EH (cell line): ENCODE results near the gene CT47B1.
"Not testable (repeated sequence)": the region's sequence is repeated elsewhere in the genome, so short reads cannot be mapped to it uniquely, and the experiment has no call there.

Source experiments
- DNase-seq: peaks from one replicate; pipeline ENCODE4 v3.0.0-alpha.2; 2015; ENCODE audit warnings: low read depth

Gene CT47B1

DNA sequence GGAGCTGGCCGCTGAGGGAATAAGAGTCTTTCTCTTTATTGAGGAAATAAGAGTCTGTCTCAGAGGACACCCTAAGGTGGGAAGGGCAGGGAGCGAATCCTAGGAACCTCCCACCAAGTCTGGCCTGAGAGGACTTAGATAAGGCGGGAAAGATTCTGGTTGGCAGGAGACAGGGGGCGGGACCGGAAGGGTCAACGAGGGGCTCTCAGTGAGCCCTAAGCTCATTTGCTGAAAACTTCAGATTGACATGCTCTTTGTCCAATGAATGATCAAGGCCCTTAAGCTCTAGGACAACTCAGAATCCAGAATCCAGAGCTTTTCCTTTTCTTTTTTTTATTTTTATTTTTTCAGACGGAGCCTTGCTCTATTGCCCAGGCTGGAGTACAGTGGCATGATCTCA, at the start of gene CT47B1:
Gene CT47B1 (minus strand): TSS at position 101 of the 400 bp plus-strand sequence. CDS start 196 bp downstream, outside the sequence.
- not testable (repeated sequence) for DNase-seq

DNA sequence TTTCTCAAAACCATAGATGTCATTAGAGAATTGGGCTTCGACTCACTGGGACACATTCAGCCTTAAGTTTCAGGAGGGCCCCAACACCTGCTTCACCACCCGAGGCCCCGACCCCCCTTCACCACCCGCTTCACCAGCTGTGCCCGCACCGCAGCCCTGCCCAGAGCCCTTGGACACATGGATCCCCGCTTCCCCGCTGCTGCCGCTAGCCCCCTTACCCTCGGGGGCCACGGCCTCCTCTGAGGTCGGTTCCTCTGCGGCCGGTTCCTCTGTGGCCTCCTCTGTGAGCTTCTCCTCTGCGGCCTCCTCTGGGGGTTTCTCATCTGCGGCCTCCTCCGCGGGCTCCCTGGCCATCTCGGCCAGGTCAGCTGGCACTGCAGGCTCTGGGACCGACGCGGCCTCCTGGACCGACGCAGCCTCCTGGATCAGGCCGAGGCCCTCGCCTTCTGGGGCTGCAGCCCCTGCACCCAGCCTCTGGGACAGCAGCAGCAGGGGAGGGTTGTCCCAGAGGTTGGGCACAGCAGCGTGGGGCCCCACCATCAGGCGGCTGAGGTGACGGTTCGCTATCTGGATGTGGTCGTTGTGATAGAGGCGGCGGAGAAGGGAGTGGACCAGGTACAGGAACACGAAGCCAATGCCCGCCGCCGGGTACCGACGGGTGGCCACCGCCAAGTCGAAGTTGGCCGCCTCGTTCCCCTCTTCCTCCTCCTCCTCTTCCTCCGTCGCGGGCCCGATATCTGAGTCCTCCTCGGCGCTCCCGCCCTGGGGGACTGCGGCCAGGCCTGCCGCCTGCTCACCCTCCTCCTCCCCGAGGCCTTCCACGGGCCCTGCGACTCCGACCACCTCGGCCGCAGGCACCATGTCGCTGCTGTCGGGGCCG, 748 bp downstream of the CT47B1 start:
- DNase-seq: no peak

- DNase-seq: peak; percentile 9
Measured at GRCh38 chrX:120857240-120857639, 18.4 kb downstream of the CT47B1 start.

DNA sequence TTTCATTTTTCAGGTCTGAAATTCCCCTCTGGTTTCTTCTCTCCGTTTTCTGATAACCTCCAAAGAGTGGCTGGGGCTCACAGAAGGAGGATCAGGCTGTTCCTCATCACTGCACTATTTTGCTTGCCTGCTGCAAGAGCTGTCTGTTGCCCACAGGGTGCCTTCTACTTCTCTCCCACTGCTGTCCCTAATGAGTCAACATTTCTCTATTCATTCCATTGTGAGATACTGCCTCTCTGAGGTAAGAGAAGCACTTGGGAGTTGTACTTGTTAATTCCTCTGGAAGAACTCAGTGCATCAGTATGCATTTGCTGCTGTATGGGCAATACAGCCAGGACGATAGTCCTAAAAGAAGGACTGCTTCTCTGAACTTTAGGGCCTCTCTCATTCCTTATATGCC, 34.8 kb downstream of the CT47B1 start:
- DNase-seq: peak; percentile 72

DNA sequence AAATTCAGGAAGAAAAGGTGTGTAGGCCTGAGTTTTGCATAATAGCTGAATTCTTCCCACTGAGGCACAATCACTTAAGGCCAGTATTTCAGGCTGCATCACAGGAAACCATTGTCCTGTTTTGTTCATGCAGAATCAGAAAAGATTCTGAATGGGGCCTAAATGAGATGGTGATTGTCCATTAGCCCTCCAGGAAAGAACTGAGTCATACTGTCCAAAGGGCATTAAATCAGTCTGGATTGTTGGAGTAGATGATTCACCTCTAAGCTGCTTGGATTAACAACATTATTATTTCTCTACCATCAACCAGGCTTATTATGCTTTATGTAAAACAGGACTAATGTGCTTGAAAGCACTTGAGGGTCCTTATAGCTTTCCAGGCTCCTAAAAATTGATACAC, 36.2 kb downstream of the CT47B1 start:
- peak; percentile 52 for DNase-seq

- not testable (repeated sequence) for DNase-seq
Measured at GRCh38 chrX:120827213-120827612, 48.5 kb downstream of the CT47B1 start.

- DNase-seq: no peak
Measured at GRCh38 chrX:120825146-120825545, 50.5 kb downstream of the CT47B1 start.

DNA sequence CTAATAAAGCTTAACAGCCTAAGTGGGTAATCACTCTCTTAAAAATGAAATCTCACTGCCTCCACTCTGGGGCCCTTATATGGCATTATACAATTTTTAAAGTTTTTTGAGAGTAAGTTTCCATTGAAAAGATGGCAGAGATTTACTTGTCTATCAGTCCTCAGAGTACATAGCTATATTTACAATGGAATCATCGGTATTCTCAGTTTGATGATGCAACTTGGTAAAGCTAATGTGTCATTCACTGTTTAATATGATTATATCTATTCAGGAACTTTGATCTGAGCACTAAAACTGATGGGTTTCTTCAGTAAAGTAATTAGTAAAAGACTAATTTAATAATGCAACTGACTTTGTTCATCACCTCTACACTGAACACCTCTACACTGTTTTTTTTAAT, 51.6 kb downstream of the CT47B1 start:
- peak; percentile 0 for DNase-seq

- no peak for DNase-seq
Measured at GRCh38 chrX:120823556-120823955, 52.1 kb downstream of the CT47B1 start.
